ENCODE data around the gene CDC37L1.
"Not testable (repeated sequence)": the region's sequence is repeated elsewhere in the genome, so short reads cannot be mapped to it uniquely, and the experiment has no call there.

The CDC37L1 gene

GRCh38 chr9:4679268-4680172, at the start of gene CDC37L1:
Gene CDC37L1, plus strand, starts transcription at chr9:4679569. Its CDS starts 199 bp downstream, at chr9:4679768.
- peak; percentile 94 for DNase-seq

- no peak for DNase-seq
Measured at GRCh38 chr9:4630836-4631235, 48.5 kb upstream of the CDC37L1 start.

DNA sequence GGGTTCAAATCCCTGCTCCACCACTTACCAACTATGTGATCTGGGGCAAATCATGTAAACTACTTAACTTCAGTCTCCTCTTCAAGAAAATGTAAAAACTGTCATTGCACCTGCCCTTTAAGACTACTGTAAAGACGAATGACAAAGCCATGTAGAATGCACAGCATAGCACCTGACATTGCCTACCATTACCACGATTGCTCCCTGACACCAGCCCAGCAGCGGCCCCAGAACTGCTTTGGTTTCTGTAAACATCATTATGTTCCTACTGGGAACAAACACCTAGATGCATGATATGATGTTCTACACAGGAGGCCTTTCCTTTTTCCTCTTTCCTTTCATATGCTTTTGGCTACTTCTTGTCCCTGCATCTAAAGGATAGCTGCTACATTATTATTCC, 40.4 kb upstream of the CDC37L1 start:
- DNase-seq, result no peak

DNA sequence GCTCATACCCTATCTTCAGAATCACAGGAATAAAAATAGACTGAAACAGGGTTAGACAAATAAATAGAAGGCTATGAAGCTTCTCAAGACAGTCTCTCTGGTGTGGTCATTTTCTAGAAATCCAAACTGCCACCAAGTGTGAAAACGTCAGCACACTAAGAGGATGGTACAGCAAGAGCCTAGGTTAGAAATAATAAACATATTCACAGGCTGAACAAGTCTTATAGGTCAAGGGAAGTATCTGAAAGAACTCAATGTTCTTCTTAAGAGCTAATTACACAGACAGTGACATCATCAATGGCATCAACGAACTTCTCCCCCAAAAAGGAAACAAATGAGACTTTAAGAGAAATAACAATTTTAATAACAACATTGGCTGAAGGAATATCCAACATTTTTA, 39.9 kb upstream of the CDC37L1 start:
- DNase-seq, result no peak

DNA sequence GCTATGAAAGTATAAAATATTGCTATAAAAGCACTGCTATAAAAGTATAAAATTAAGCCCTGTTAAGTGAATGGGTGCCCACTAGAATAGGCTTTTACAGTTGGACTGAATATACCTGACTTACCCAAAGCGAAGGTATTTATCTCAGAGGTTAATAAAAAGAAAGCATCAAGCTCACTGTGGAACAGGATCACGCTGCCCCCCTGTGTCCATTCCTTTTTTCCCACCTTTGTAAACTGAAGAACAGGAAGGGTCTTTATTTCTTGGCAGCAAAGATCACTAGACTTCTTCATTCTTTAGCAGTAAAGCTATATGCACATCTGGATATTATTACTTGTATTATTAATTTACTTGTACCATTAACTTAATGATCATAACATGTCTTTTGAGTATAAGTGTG, 39.3 kb upstream of the CDC37L1 start:
- DNase-seq, result peak; percentile 22

GRCh38 chr9:4642351-4642750, 37.0 kb upstream of the CDC37L1 start:
- no peak for DNase-seq

GRCh38 chr9:4654084-4654483, 25.3 kb upstream of the CDC37L1 start:
- no peak for DNase-seq

GRCh38 chr9:4654538-4654937, 24.8 kb upstream of the CDC37L1 start:
- no peak for DNase-seq

GRCh38 chr9:4656196-4656595, 23.2 kb upstream of the CDC37L1 start:
- not testable (repeated sequence) for DNase-seq

DNA sequence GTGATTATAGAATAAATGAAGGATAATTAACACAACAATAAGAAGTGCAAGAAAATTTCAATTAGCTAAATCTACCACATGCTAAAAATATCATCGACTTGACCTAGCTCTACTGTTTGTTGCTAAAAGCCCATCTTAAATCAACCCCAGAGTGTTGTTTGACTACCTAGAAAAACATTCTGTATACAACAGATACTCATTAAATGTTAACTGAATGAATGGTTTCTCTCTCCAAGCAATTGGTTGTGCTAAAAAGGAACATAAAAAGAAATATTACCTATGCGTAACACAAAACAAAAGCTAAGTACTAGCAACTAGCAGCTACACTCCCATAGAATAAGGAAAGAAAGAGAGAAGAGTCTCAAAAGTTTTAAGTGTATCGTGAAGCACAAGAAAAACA, 22.7 kb upstream of the CDC37L1 start:
- DNase-seq, result no peak

DNA sequence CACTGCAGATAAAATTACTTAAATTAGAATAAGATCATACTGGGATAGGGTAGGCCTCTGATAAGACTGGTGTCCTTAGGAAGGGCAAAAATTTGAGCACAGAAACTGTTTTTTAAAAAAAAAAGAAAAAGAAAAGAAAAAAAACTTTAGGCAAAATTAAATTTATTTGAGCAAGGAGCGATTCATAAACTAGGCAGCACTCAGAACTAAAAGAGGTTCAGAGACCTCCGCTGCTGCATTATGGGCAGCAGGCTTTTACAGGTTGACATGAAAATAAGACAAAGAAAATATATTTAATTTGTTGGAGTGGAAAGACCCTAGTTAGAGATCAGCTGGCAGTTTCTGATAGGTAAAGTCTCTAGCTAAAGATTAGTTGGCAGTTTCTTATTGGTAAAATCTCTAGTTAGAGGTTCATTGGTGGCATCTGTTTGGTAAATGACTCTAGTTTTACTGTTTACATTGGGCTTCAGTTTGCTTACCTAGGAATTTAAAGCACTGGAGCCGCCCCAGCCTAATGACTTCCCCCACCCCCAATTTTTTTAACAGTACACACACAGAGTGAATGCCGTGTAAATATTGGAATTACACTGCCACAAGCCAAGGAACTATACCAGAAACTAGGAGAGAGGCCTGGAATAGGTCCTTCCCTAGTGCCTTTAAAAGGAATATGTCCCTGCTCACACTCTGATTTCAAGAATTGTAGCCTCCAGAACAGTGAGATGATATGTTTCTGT, 21.8 kb upstream of the CDC37L1 start:
- no peak for DNase-seq

GRCh38 chr9:4660665-4661064, 18.7 kb upstream of the CDC37L1 start:
- not testable (repeated sequence) for DNase-seq

GRCh38 chr9:4661165-4661564, 18.2 kb upstream of the CDC37L1 start:
- DNase-seq, result no peak

DNA sequence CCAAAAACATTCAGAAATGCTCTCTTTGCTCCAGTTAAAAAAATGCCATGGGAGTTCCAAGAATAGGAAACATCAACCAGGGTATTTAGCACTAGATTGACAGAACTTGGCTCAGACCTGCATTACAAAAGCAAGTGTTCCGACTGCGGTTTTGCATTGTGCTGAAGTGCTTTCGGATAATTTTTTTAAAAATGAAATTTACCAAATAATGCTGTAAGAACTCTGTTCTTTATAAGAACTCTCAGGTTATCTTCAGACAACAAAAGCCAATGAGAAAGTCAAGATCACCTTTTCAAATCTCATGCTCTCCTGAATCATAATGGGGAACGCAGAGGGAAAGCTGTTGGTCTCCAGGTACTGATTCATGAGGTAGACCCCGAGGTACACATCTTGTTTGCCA, 17.8 kb upstream of the CDC37L1 start:
- DNase-seq, result no peak

DNA sequence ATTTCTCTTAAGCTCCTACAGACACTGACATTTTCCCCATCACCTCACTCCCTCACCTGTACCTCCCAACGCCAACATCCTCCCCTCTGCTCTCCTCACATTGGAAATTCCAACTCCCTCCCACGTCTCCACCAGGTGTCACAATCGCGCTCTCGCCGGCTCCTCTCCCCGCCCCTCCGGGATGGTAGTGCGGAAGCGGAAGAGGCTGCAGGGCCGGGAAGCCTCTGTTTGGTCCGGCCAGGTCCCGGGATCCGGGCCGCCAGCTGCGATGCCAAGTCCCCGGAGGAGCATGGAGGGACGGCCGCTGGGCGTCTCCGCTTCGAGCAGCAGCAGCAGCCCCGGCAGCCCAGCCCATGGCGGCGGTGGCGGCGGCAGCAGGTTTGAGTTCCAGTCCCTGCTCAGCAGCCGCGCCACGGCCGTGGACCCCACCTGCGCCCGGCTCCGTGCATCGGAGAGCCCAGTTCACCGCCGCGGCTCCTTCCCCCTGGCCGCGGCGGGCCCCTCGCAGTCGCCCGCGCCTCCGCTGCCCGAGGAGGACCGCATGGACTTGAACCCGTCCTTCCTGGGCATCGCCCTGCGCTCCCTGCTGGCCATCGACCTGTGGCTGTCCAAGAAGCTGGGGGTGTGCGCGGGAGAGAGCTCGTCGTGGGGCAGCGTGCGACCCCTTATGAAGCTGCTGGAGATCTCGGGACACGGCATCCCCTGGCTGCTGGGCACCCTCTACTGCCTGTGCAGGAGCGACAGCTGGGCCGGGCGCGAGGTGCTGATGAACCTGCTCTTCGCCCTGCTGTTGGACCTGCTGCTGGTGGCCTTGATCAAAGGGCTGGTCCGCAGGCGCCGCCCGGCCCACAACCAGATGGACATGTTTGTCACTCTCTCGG, 17.0 kb upstream of the CDC37L1 start, which contains the start of gene PLPP6:
Gene PLPP6, plus strand, starts transcription at position 187 of the 881 bp plus-strand sequence. Its CDS starts 82 bp downstream, at position 269.
- peak; percentile 87 for DNase-seq

- DNase-seq, result no peak
Measured at GRCh38 chr9:4662989-4663792, 16.2 kb upstream of the CDC37L1 start.

- no peak for DNase-seq
Measured at GRCh38 chr9:4663956-4664355, 15.4 kb upstream of the CDC37L1 start.

- no peak for DNase-seq
Measured at GRCh38 chr9:4665357-4665756, 14.0 kb upstream of the CDC37L1 start.

DNA sequence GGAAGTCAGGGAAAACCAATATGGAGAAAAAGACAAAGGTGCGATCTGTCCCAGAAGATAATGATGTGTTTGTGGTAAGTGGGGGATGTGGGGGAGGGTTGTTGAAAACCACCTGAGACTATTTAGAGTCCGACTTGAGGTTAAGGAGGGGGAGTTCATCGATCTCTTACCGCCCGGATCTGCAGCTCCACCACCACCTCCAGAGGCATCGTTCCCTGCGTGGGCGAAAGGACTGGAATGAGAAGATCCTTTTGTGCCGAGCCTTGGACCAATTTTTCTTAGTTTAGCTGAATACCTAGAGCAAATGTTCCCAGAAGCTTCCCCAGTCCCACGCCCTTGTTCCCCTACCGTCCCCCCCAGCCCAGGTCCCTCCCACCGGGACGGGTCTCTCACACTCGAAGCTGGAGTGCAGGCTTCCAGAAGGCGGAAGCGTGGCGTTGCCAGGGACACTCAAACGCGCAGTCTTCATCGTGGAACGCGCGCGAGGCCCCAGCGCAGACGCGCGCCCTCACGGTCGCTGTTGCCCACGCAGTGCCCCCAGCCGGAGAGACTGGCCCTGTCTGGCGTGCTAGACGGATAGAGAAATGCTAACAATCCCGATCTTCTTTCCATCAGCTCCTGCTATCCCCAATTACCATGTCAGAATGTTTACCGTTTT, 13.2 kb upstream of the CDC37L1 start, which contains the start of gene SPATA6L:
Gene SPATA6L, minus strand, starts transcription at position 439 of the 658 bp plus-strand sequence. Its CDS starts 230 bp downstream, at position 209.
- DNase-seq, result peak; percentile 23

- DNase-seq, result no peak
Measured at GRCh38 chr9:4667681-4668080, 11.7 kb upstream of the CDC37L1 start.

- no peak for DNase-seq
Measured at GRCh38 chr9:4668604-4669003, 10.8 kb upstream of the CDC37L1 start.

Data from NCI-H82 (cell line).